Stimulated activated CD8-positive, alpha-beta memory T cell treated with anti-CD3 and anti-CD28 coated beads, Interleukin-12 subunit alpha, Interleukin-12 subunit beta, amount 100 ng/mL, for 24 hours (primary cell): ENCODE measurements around the gene BCL2A1.
"Not testable (repeated sequence)": the region's sequence is repeated elsewhere in the genome, so short reads cannot be mapped to it uniquely, and the experiment has no call there.

ENCODE experiments used
- DNase-seq: peaks from one replicate; pipeline ENCODE4 v3.0.0-alpha.2; 2020; ENCODE audit errors: extremely low read depth

The BCL2A1 gene

GRCh38 chr15:79989183-79989582, 18.2 kb upstream of the BCL2A1 start:
- DNase-seq: no peak

GRCh38 chr15:79988448-79989117, 17.6 kb upstream of the BCL2A1 start:
- DNase-seq: no peak

- no peak for DNase-seq
These were observed 17.0 kb upstream of the BCL2A1 start for GRCh38 chr15:79987969-79988368.

- DNase-seq: no peak
These were observed 16.6 kb upstream of the BCL2A1 start for GRCh38 chr15:79987569-79987955.

- no peak for DNase-seq
These were observed 10.9 kb upstream of the BCL2A1 start for GRCh38 chr15:79981831-79982455.

- DNase-seq: no peak
These were observed 7.9 kb upstream of the BCL2A1 start for GRCh38 chr15:79978655-79979514.

- no peak for DNase-seq
These were observed 7.3 kb upstream of the BCL2A1 start for GRCh38 chr15:79978260-79978654.

- no peak for DNase-seq
These were observed 6.5 kb upstream of the BCL2A1 start for GRCh38 chr15:79977431-79978054.

- no peak for DNase-seq
These were observed 2.6 kb upstream of the BCL2A1 start for GRCh38 chr15:79973456-79974195.

GRCh38 chr15:79972863-79973262, 1.9 kb upstream of the BCL2A1 start:
- DNase-seq: no peak

- DNase-seq: no peak
These were observed 815 bp downstream of the BCL2A1 start for GRCh38 chr15:79970181-79970580.

GRCh38 chr15:79969146-79969545, 1.9 kb downstream of the BCL2A1 start:
- no peak for DNase-seq

- no peak for DNase-seq
These were observed 3.5 kb downstream of the BCL2A1 start for GRCh38 chr15:79967298-79968182.

- no peak for DNase-seq
These were observed 4.2 kb downstream of the BCL2A1 start for GRCh38 chr15:79966634-79967297.

- DNase-seq: no peak
These were observed 5.0 kb downstream of the BCL2A1 start for GRCh38 chr15:79965846-79966630.

GRCh38 chr15:79964232-79964805, 6.7 kb downstream of the BCL2A1 start:
- DNase-seq: no peak

- not testable (repeated sequence) for DNase-seq
These were observed 8.1 kb downstream of the BCL2A1 start for GRCh38 chr15:79962921-79963320.

- no peak for DNase-seq
These were observed 8.8 kb downstream of the BCL2A1 start for GRCh38 chr15:79962178-79962577.
